HEK293 (cell line): ENCODE data around the gene SIK2.

Experiments
- CTCF ChIA-PET: fragments of 350-600 bp; formaldehyde crosslinking; extraction: SDS; loops from one replicate; lab custom pipeline; 2021; ENCODE audit warnings: antibody characterized with exemption; lab: Yijun Ruan, JAX
- POLR2A ChIA-PET: fragments of 300-600 bp; formaldehyde crosslinking; extraction: SDS; loops from one replicate; lab custom pipeline; 2020; ENCODE audit warnings: antibody characterized with exemption, inconsistent platforms; lab: Yijun Ruan, JAX
- H3K27ac ChIP-seq: fragments of 200-500 bp; sonication (Bioruptor generic); 2 replicates; pipeline ENCODE4 v1.5.1; 2014; ENCODE audit warnings: low read depth, low read length, control low read depth, inconsistent platforms; ENCODE audit errors: extremely low read depth
- H3K36me3 ChIP-seq, 2 experiments: fragments of 200-500 bp in 1 of 2; sonication (Bioruptor generic) in 1 of 2; 1 replicate in 1 of 2; 2 replicates in 1 of 2; pipeline ENCODE4 v1.5.1; 2014 to 2017; ENCODE audit warnings: inconsistent platforms in 2 of 2, low read length in 2 of 2; ENCODE audit not compliant: control insufficient read depth in 2 of 2, insufficient read depth in 1 of 2
- H3K4me1 ChIP-seq: fragments of 200-500 bp; sonication (Bioruptor generic); 2 replicates; pipeline ENCODE4 v1.5.1; 2014; ENCODE audit warnings: mild to moderate bottlenecking, low read length, inconsistent platforms; ENCODE audit not compliant: control insufficient read depth, insufficient read depth
- H3K4me3 ChIP-seq: 2 replicates; pipeline ENCODE4 v1.5.1; 2011; ENCODE audit warnings: low read depth, mild to moderate bottlenecking, control low read depth, low read length, moderate library complexity
- H3K9me3 ChIP-seq: fragments of 200-500 bp; sonication (Bioruptor generic); 2 replicates; pipeline ENCODE4 v1.5.1; 2014; ENCODE audit warnings: low read depth, low read length, inconsistent platforms; ENCODE audit not compliant: control insufficient read depth, insufficient read depth
- GLI2 ChIP-seq: fragments of 450-650 bp; formaldehyde crosslinking; IDR thresholded peaks from 2 replicates; pipeline ENCODE4; 2017; ENCODE audit warnings: missing biosample characterization, missing genetic modification characterization, low read depth, borderline replicate concordance
- KLF10 ChIP-seq: fragments of 450-650 bp; IDR thresholded peaks from 2 replicates; pipeline ENCODE4 v1.5.1; 2018; ENCODE audit warnings: missing biosample characterization, mild to moderate bottlenecking, missing genetic modification characterization
- KLF17 ChIP-seq: fragments of 450-650 bp; formaldehyde crosslinking; IDR thresholded peaks from 2 replicates; pipeline ENCODE4 v1.5.1; 2016; ENCODE audit warnings: missing biosample characterization, missing genetic modification characterization
- MEIS1 ChIP-seq: sonication (generic); formaldehyde crosslinking; IDR thresholded peaks from 2 replicates; pipeline ENCODE4 v1.8.1; 2022; ENCODE audit warnings: missing genetic modification reagents, mild to moderate bottlenecking, borderline replicate concordance
- RBAK ChIP-seq: fragments of 450-650 bp; formaldehyde crosslinking; IDR thresholded peaks from 2 replicates; pipeline ENCODE4 v1.5.1; 2016; ENCODE audit warnings: missing biosample characterization, missing genetic modification characterization
- SALL2 ChIP-seq: fragments of 450-650 bp; formaldehyde crosslinking; IDR thresholded peaks from 2 replicates; pipeline ENCODE4 v1.5.0; 2017; ENCODE audit warnings: missing biosample characterization, mild to moderate bottlenecking, missing genetic modification characterization, borderline replicate concordance
- SCRT2 ChIP-seq: fragments of 450-650 bp; formaldehyde crosslinking; IDR thresholded peaks from 2 replicates; pipeline ENCODE4 v1.5.1; 2016; ENCODE audit warnings: missing biosample characterization, missing genetic modification characterization
- SP2 ChIP-seq: fragments of 450-650 bp; formaldehyde crosslinking; IDR thresholded peaks from 2 replicates; pipeline ENCODE4 v1.5.1; 2016; ENCODE audit warnings: missing biosample characterization, missing genetic modification characterization
- ZBTB11 ChIP-seq: fragments of 450-650 bp; formaldehyde crosslinking; conservative IDR thresholded peaks from 2 replicates; pipeline ENCODE4 v1.5.1; 2016; ENCODE audit warnings: low read depth, missing biosample characterization, missing genetic modification characterization
- ZBTB8A ChIP-seq: fragments of 450-650 bp; formaldehyde crosslinking; IDR thresholded peaks from 2 replicates; pipeline ENCODE4 v1.5.1; 2016; ENCODE audit warnings: missing biosample characterization, missing genetic modification characterization
- ZNF138 ChIP-seq: fragments of 450-650 bp; formaldehyde crosslinking; IDR thresholded peaks from 2 replicates; pipeline ENCODE4 v1.5.1; 2016; ENCODE audit warnings: missing biosample characterization, missing genetic modification characterization, borderline replicate concordance
- ZNF146 ChIP-seq: fragments of 450-650 bp; formaldehyde crosslinking; IDR thresholded peaks from 2 replicates; pipeline ENCODE4 v1.5.1; 2016; ENCODE audit warnings: missing biosample characterization, missing genetic modification characterization
- ZNF202 ChIP-seq: fragments of 450-650 bp; formaldehyde crosslinking; IDR thresholded peaks from 2 replicates; pipeline ENCODE4 v1.5.1; 2016; ENCODE audit warnings: missing biosample characterization, missing genetic modification characterization, borderline replicate concordance
- ZNF266 ChIP-seq: fragments of 450-650 bp; formaldehyde crosslinking; IDR thresholded peaks from 2 replicates; pipeline ENCODE4 v1.5.1; 2016; ENCODE audit warnings: missing biosample characterization, missing genetic modification characterization, low read depth
- ZNF292 ChIP-seq: fragments of 450-650 bp; formaldehyde crosslinking; IDR thresholded peaks from 2 replicates; pipeline ENCODE4 v1.5.1; 2016; ENCODE audit warnings: low read depth, missing biosample characterization, missing genetic modification characterization, borderline replicate concordance
- ZNF335 ChIP-seq: fragments of 450-650 bp; formaldehyde crosslinking; conservative IDR thresholded peaks from 2 replicates; pipeline ENCODE4 v1.5.1; 2016; ENCODE audit warnings: missing biosample characterization, missing genetic modification characterization
- ZNF426 ChIP-seq: fragments of 450-650 bp; formaldehyde crosslinking; IDR thresholded peaks from 2 replicates; pipeline ENCODE4 v1.5.1; 2017; ENCODE audit warnings: missing biosample characterization, missing genetic modification characterization, mild to moderate bottlenecking, inconsistent platforms, moderate library complexity
- ZNF529 ChIP-seq: fragments of 450-650 bp; formaldehyde crosslinking; IDR thresholded peaks from 2 replicates; pipeline ENCODE4 v1.5.1; 2017; ENCODE audit warnings: missing genetic modification characterization, missing biosample characterization; ENCODE audit not compliant: insufficient replicate concordance
- ZNF610 ChIP-seq: fragments of 450-650 bp; formaldehyde crosslinking; IDR thresholded peaks from 2 replicates; pipeline ENCODE4 v1.5.1; 2016; ENCODE audit warnings: missing biosample characterization, missing genetic modification characterization, borderline replicate concordance
- ZNF629 ChIP-seq: fragments of 450-650 bp; formaldehyde crosslinking; IDR thresholded peaks from 2 replicates; pipeline ENCODE4 v1.5.1; 2017; ENCODE audit warnings: missing biosample characterization, missing genetic modification characterization
- ZNF658 ChIP-seq: fragments of 450-650 bp; formaldehyde crosslinking; IDR thresholded peaks from 2 replicates; pipeline ENCODE4; 2016; ENCODE audit warnings: missing biosample characterization, missing genetic modification characterization
- ZNF707 ChIP-seq: fragments of 450-650 bp; formaldehyde crosslinking; IDR thresholded peaks from 2 replicates; pipeline ENCODE4 v1.5.1; 2016; ENCODE audit warnings: missing biosample characterization, missing genetic modification characterization
- ZSCAN4 ChIP-seq: fragments of 450-650 bp; formaldehyde crosslinking; IDR thresholded peaks from 2 replicates; pipeline ENCODE4 v1.5.1; 2017; ENCODE audit warnings: missing biosample characterization, missing genetic modification characterization
- ZSCAN5A ChIP-seq: fragments of 450-650 bp; formaldehyde crosslinking; IDR thresholded peaks from 2 replicates; pipeline ENCODE4 v1.5.1; 2016; ENCODE audit warnings: missing biosample characterization, missing genetic modification characterization
- ZXDB ChIP-seq: fragments of 450-650 bp; formaldehyde crosslinking; IDR thresholded peaks from 2 replicates; pipeline ENCODE4 v1.5.1; 2016; ENCODE audit warnings: missing biosample characterization, missing genetic modification characterization

Gene SIK2

GRCh38 chr11:111620518-111620917 lies 18.3 kb downstream of the SIK2 start (continued):
- TF ChIP-seq KLF17 (tag by site-specific recombination) (no peak), ZNF202 (tag by site-specific recombination) (no peak), ZNF610 (tag by site-specific recombination) (no peak), SCRT2 (tag by site-specific recombination) (no peak), ZNF658 (tag by site-specific recombination) (no peak), ZSCAN4 (tag by site-specific recombination) (no peak), ZNF266 (tag by site-specific recombination) (no peak), SALL2 (tag by site-specific recombination) (no peak), MEIS1 (no peak)
- TF ChIP-seq, all 188 proteins: peak for 0

GRCh38 chr11:111623527-111624030 lies 21.3 kb downstream of the SIK2 start:
- Histone ChIP-seq H3K36me3 (peaks cover 9 to 30% of the 10 kb centered on the region in 2 experiments; a peak in 2 of 3 replicates), H3K4me1 (no peaks in the 10 kb centered on the region), H3K27ac (no peak overlapping the region), H3K4me3 (no peak overlapping the region), H3K9me3 (no peaks in the 10 kb centered on the region)
- POLR2A ChIA-PET, result no interaction called here
- TF ChIP-seq SCRT2 (tag by site-specific recombination) (peak; percentile 44; the same call in 1 of the 2 replicates), ZNF292 (tag by site-specific recombination) (no peak)
- CTCF ChIA-PET, result interaction anchor here (0.6 to 0.9 kb wide), 2 partner anchors 36 to 219 kb away, joined by 3 read pairs; no protein-coding TSS in a partner anchor

- POLR2A ChIA-PET, result no interaction called here
- CTCF ChIA-PET, result interaction anchor here (0.9 kb wide), 1 partner anchor 35 kb away, joined by 3 read pairs; no protein-coding TSS in a partner anchor
Measured at GRCh38 chr11:111624608-111625007, 22.4 kb downstream of the SIK2 start.

GRCh38 chr11:111627591-111627990 lies 25.3 kb downstream of the SIK2 start:
- Histone ChIP-seq H3K36me3 (peaks cover 0 to 14% of the 10 kb centered on the region in 2 experiments; a peak in 1 of 3 replicates), H3K4me1 (no peaks in the 10 kb centered on the region), H3K27ac (no peak overlapping the region), H3K4me3 (no peak overlapping the region), H3K9me3 (no peaks in the 10 kb centered on the region)
- ChIA-PET CTCF (no interaction called here), POLR2A (no interaction called here)
- TF ChIP-seq ZBTB8A (tag by site-specific recombination) (no peak), RBAK (no peak), ZNF335 (no peak), SP2 (tag by site-specific recombination) (no peak), ZBTB11 (tag by site-specific recombination) (no peak), KLF10 (tag by site-specific recombination) (no peak), ZSCAN5A (no peak), ZNF138 (tag by site-specific recombination) (no peak), ZNF426 (tag by site-specific recombination) (no peak), ZNF529 (no peak), GLI2 (no peak), ZNF146 (tag by site-specific recombination) (no peak)

More at GRCh38 chr11:111624608-111625007, 22.4 kb downstream of the SIK2 start:
- Histone ChIP-seq H3K9me3 (no peaks in the 10 kb centered on the region), H3K4me3 (no peak overlapping the region), H3K36me3 (peaks cover 4 to 29% of the 10 kb centered on the region in 2 experiments; a peak in 2 of 3 replicates), H3K4me1 (no peaks in the 10 kb centered on the region), H3K27ac (no peak overlapping the region)
- TF ChIP-seq ZNF146 (tag by site-specific recombination) (no peak), ZNF707 (no peak), ZNF629 (tag by site-specific recombination) (no peak), ZXDB (no peak)
